Activated naive CD4-positive, alpha-beta T cell treated with anti-CD3 and anti-CD28 coated beads, Interleukin-2, amount 50 U/mL, for 72 hours (primary cell): Measurements from ENCODE around the gene MRPS35. TPM values are rescaled to one million over a fixed set of nuclear protein-coding genes. Genes with fewer than 3 reads are reported as not detected.
A peak's percentile ranks its signal among the peaks of the same experiment; 100 is the strongest.

Experiments
- ATAC-seq, 2 donors: fragments of 150-1000 bp; cut with Tn5 transposase; 2 replicates each; pipeline ENCODE4 v1.10.0; 2021; ENCODE audit warnings: mild to moderate bottlenecking in 2 of 2, moderate library complexity in 2 of 2
- DNase-seq, 2 donors: peaks; one replicate each; pipeline ENCODE4 v3.0.0; 2021 to 2022; ENCODE audit warnings: low spot score in 2 of 2
- H3K27ac Mint-ChIP-seq, 2 donors: one replicate each; pipeline ENCODE4 v1.8.0; 2022; ENCODE audit warnings: mild to moderate bottlenecking in 2 of 2, mixed read lengths in 2 of 2
- H3K36me3 Mint-ChIP-seq, 2 donors: one replicate each; pipeline ENCODE4 v1.8.0; 2022; ENCODE audit warnings: mixed read lengths in 2 of 2
- H3K9me3 Mint-ChIP-seq, 2 donors: one replicate each; pipeline ENCODE4 v1.8.0; 2022; ENCODE audit warnings: mixed read lengths in 2 of 2
- total RNA-seq, 2 donors: library from RNA; stranded (reverse); gene quantifications; one replicate each; pipeline ENCODE4 v1.2.3, GENCODE V29; 2022

Gene MRPS35
- total RNA-seq: 10 to 100 TPM; 49.3 to 53.9 TPM

DNA sequence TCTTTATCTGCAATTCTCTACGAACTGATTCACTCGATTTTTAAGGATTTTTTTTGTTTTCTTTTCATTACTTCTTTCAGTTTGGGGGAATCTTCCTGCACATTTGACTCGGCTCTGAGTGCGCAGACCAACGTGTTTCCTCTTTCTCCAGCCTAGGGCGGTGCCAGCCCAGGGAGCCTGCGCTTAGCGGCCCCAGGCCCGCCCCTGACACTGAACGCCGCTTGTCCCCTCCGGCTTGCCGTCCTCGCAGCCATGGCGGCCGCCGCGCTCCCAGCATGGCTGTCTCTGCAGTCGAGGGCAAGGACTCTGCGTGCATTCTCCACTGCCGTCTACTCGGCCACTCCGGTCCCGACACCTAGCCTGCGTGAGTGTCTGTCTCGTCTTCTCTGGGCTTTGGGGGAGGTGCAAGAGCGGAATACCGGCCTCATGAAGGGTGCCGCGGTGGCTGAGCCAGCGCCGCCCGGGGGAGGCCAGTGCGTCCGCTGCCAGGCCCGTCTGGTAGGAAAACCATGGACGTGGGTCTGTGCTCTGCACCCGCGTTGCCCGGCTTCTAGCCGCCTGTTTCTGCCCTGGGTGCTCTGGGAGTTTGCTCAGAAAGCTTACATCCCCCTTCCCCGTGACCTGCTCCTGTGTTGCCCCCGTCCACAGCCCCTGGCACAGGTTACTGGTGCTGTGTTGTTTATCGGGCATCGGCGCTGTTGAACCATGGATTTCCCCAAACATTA is at the start of gene MRPS35:
MRPS35 (plus strand) TSS at position 241 of the 725 bp plus-strand sequence; CDS start at position 253, 12 bp downstream.
- DNase-seq (peak; percentile 92), ATAC-seq (peak; percentile 98)
- Mint-ChIP-seq H3K36me3 (peaks cover 13% of the 10 kb centered on the region in 2 donors), H3K27ac (peak within 1 kb of the TSS; percentile 96 to 98), H3K9me3 (no peaks in the 10 kb centered on the region)

DNA sequence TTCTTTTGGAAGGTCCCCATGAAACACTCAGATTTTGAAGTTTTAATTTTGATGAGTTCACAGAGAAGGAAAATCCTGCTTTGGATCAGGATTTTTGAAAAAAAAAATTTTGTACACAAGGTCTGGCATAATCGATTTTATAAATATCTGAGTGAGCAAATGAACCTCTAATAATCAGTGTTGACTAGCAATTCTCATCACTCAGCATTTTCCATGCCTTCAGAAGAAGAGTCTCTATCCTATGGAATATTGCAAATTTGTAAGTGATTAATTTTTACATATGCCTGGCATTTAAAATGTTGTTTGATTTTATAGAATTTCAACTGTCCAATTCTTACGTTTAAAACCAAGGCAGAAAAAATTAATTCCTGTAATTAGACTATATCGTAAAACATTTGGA is 44.9 kb upstream of the MRPS35 start:
- ATAC-seq (no peak), DNase-seq (no peak)
- H3K27ac Mint-ChIP-seq: no peak overlapping the region
- H3K9me3 Mint-ChIP-seq: peaks cover 0 to 5% of the 10 kb centered on the region in 2 donors
- peaks cover 0 to 16% of the 10 kb centered on the region in 2 donors for H3K36me3 Mint-ChIP-seq

DNA sequence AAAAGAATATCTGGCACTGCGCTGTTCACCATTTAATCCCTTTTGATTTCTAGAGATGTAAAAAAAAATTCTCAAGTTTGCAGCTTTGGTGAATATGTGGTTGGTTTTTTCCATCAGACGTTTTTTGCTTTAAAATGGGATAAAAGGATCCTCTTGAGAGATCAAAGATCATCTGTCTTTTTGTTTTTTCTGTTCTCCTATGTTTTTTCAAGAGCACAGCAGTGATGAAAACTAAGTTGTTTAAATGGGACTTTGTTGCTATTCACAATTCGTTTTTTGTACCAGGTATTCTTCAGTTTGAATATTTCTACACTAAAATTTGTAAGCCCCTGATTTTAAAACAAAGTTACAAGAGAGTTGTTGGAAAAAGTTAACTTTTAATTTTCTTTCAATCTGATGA is 44.1 kb upstream of the MRPS35 start:
- ATAC-seq (no peak), DNase-seq (no peak)
- peaks cover 0 to 16% of the 10 kb centered on the region in 2 donors for H3K36me3 Mint-ChIP-seq
- H3K27ac Mint-ChIP-seq: no peak overlapping the region
- peaks cover 0 to 5% of the 10 kb centered on the region in 2 donors for H3K9me3 Mint-ChIP-seq

DNA sequence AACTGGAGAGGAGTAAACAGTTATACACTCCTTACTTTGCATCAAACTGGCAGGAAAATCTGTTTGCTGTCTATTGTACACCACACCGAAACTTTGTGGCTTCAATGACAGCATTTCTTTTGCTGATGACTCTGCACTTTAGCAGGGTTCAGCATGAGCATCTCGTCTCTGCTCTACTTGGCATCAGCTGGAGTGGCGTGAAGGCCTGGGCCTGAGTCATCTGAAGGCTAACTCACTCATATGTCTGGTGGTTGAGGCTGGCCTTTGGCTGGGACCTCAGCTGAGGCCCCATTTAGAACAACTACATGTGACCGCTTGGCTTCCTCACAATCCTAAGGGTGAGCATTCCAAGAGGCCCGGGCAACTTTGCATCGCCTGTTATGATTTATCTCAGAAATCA is 43.1 kb upstream of the MRPS35 start:
- Mint-ChIP-seq H3K9me3 (peaks cover 0 to 5% of the 10 kb centered on the region in 2 donors), H3K36me3 (peaks cover 0 to 16% of the 10 kb centered on the region in 2 donors), H3K27ac (no peak overlapping the region)
- ATAC-seq (peak in 1 of 2 donors; percentile 24), DNase-seq (no peak)

DNA sequence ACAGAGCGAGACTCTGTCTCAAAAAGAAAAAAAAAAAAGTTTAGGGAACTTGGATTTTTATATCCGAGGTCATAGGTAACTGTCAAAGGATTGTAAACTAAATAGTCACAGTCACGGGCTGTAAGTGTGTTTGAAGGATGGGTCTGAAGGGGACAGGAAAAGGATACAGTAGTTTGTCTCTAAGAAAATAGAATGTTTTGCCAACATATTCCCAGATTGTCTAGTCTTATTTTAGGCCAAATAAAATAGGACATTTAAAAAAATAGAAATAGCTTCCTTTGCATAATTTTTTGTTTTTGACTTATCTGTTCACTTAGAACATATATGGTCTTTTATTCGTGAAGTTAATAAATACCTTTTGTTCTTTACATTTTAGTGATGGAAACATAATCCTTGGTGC is 38.6 kb upstream of the MRPS35 start:
- H3K9me3 Mint-ChIP-seq: no peaks in the 10 kb centered on the region
- ATAC-seq: no peak
- DNase-seq: no peak
- peaks cover 0 to 4% of the 10 kb centered on the region in 2 donors for H3K36me3 Mint-ChIP-seq
- no peak overlapping the region for H3K27ac Mint-ChIP-seq

DNA sequence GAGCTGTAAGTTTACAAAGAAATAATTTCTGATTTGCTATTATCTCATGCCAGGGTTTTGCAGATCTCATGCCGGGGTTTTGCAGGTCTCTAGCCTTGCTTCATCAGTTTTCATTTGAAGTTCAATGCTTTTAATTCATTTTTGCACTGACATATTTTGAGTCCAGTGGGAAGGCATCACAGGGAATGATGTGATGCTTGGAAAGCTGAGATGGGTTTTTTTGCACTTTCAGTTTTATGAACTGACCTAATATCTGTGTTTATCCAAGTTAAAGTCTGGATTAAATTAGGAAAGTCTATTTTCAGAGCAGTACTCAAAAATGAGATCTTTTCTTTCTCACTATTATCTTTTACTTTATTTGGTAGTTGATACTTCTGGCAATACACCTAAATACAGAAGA is 38.0 kb upstream of the MRPS35 start:
- Mint-ChIP-seq H3K27ac (no peak overlapping the region), H3K9me3 (no peaks in the 10 kb centered on the region), H3K36me3 (peaks cover 0 to 1% of the 10 kb centered on the region in 2 donors)
- ATAC-seq (no peak), DNase-seq (no peak)

DNA sequence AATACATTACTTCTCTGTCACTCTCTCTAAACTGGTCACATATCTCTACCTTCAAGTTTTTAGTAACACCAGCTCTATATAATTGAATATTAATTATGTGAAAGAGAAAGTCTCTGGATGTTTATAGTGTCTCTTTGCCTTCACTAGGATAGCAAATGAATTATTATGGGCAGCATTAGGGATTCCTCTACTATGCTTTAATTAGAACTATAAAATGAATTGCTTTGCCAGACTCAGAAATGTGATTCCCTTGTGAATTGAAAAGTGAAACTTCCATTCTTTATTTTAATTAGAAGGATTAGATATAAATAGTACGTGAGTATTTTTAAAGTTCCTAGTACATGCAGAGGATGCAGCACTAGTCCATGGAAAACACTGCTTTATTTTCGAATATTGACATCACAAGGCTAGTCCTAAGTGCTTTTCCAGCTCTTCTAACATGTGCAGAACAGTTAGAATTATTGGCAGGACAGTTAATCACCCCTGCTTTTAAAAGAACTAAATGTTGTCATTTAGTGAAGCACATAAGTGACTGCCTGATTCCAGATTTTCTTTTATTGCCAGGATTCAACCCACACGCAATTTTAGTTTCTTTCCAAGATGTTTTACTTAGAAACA is 37.4 kb upstream of the MRPS35 start:
- no peaks in the 10 kb centered on the region for H3K9me3 Mint-ChIP-seq
- no peak overlapping the region for H3K27ac Mint-ChIP-seq
- H3K36me3 Mint-ChIP-seq: no peaks in the 10 kb centered on the region
- no peak for ATAC-seq
- no peak for DNase-seq

DNA sequence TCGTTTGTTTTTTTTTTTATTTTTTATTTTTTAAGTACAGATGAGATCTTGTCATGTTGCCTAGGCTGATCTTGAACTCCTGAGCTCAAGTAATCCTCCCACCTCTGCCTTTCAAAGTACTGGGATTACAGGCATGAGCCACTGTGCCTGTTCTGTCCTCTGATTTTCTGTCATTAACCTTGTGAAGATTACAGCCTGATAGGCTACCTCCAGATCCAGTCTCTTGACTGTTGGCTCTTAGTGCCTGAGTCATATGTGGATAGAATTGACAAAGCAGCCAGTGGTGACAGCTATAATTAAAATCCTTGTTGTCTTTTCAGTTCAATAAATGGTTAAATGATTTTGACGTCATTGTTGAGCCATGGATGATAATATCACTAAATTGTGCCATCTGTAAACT is 35.6 kb upstream of the MRPS35 start:
- H3K9me3 Mint-ChIP-seq: no peaks in the 10 kb centered on the region
- no peak for ATAC-seq
- no peak overlapping the region for H3K27ac Mint-ChIP-seq
- DNase-seq: no peak
- H3K36me3 Mint-ChIP-seq: no peaks in the 10 kb centered on the region

DNA sequence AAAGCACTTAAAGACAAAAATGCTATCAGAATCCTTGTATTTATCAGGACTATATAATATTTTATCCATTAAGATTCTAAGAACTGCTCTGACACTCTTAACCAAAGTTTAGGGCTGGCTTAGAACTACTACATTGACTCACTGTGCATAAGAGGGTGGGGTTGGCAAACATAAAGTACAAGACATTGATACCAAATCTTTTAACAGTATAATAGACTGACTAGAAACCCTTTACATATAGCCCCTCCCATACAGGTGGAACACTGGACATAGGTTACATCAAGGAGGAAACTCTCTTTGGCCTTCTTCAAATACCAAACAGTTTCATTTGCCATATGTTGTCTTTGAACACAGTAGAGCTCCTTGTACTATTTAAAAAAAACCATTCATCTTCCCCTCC is 30.0 kb upstream of the MRPS35 start:
- H3K27ac Mint-ChIP-seq: no peak overlapping the region
- H3K9me3 Mint-ChIP-seq: no peaks in the 10 kb centered on the region
- DNase-seq (no peak), ATAC-seq (no peak)
- H3K36me3 Mint-ChIP-seq: no peaks in the 10 kb centered on the region

DNA sequence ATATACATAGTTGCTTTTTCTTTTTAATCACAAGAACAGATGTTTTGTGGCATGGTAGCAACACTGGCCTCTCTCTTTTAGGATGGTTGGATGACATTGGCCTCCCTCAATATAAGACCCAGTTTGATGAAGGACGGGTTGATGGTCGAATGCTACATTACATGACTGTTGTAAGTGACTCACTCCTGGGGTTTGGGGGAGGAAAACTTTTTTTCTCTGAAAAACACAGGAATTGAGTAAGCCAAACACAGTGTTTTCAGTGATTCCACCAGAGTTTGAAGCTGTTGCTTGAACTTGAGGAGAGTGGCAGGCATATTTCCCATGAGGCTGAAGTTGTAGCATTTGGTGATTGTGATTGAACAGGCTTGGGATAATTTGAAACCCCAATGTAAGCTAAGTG is 28.1 kb upstream of the MRPS35 start:
- ATAC-seq (no peak), DNase-seq (no peak)
- no peaks in the 10 kb centered on the region for H3K9me3 Mint-ChIP-seq
- no peaks in the 10 kb centered on the region for H3K36me3 Mint-ChIP-seq
- no peak overlapping the region for H3K27ac Mint-ChIP-seq

DNA sequence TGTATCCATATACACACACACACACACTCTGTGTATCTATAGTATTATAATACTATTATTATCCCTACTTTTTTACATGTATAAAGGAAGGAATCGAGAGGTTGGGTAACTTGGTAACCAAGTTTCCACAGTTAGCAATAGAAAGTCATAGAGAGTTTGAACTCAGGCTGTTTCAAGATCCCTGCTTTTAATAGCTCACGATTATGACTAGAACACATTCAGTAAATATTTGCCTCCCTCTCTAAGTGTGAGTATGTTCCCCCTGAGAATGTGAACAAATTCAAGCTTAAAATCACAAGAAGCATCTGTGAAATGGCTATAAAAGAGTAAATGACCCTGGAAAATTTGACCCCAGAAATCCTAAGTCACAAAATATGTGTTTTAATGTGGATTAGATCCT is 25.4 kb upstream of the MRPS35 start:
- Mint-ChIP-seq H3K27ac (no peak overlapping the region), H3K36me3 (no peaks in the 10 kb centered on the region), H3K9me3 (no peaks in the 10 kb centered on the region)
- no peak for ATAC-seq
- no peak for DNase-seq

DNA sequence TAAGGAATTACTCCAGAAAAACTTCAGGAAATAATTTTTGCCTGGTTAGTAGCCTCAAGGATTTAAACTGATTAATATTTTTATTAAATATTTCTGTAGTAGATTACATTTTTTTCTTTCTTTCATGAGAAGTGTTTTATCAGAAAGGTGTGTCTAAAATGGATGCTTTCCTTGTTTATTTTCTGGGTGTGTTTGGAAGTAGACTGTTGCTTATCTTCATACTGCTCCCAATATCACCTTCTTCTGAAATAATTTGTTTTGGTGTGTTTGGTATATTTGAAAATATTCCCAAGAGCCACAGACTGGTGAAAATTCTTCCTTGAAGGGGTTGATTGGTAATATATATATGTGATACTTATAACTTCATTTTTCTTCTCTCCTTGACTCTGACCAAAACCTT is 24.5 kb upstream of the MRPS35 start:
- DNase-seq: no peak
- Mint-ChIP-seq H3K9me3 (no peaks in the 10 kb centered on the region), H3K36me3 (no peaks in the 10 kb centered on the region), H3K27ac (no peak overlapping the region)
- ATAC-seq: no peak

DNA sequence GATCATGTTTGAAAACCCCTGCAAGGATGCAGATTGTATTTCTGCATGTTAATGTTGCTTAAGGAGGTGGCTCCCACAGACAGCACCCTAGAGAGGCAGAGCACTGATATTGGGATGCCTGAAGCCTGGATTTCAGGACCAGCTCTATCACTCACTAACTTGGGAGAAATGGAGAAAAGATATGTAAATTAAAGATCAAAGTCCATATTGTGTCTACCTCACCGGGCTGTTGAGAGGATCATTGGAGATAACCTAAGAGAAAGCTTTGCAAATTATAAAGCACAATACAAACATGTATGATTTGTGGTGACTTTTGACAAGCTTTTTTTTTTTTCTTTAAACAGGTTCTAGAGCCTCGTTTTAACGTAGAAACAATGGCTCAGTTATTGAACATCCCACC is 22.0 kb upstream of the MRPS35 start:
- no peak for DNase-seq
- ATAC-seq: no peak
- Mint-ChIP-seq H3K27ac (no peak overlapping the region), H3K36me3 (no peaks in the 10 kb centered on the region), H3K9me3 (no peaks in the 10 kb centered on the region)

DNA sequence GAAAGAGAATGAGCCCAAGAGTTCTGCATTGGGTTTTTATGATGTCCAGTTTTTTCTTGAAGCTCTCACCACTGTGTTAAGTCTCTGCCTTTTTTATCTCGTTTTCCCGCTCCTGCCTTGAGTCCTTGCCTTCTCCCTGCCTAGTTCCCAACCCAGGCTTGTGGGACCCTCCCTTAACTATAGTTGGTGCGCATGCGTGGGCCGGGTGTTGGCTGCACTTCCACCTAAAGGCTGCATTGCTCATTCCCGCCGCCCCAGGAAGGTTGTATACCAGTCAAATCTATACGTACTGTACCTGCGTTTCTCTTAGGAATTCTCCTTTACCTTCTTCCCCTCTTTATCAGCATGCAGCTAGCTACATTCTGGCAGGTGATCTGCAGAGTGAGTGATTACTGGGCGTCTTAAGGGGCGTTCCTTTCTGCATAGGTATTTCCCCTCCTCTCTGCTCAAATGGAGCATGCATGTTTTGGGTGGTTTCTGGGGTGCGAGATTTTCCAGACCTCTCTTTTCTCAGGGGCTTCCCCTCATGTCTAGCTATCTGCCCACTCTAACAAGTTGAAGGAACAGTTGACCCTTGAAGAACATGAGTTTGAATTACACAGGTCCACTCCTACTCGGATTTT is 21.0 kb upstream of the MRPS35 start:
- Mint-ChIP-seq H3K9me3 (no peaks in the 10 kb centered on the region), H3K27ac (no peak overlapping the region), H3K36me3 (no peaks in the 10 kb centered on the region)
- ATAC-seq (no peak), DNase-seq (no peak)

DNA sequence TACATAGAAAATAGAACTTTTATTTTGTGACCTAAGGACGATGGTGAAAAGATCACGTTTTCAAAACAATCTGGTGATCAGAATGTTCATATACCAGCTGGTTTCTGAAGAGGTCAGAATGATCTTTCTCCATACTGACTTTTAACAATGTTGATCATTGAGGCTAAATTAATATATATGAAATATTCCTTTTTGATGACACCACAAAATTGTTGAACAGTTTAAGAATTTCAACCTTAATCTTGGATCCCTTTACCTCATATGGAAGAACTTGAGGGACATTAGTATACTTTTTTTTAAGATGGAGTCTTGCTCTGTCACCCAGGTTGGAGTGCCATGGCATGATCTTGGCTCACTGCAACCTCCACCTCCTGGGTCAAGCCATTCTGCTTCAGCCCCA is 17.2 kb upstream of the MRPS35 start:
- Mint-ChIP-seq H3K27ac (no peak overlapping the region), H3K9me3 (no peaks in the 10 kb centered on the region), H3K36me3 (no peaks in the 10 kb centered on the region)
- DNase-seq (no peak), ATAC-seq (no peak)

DNA sequence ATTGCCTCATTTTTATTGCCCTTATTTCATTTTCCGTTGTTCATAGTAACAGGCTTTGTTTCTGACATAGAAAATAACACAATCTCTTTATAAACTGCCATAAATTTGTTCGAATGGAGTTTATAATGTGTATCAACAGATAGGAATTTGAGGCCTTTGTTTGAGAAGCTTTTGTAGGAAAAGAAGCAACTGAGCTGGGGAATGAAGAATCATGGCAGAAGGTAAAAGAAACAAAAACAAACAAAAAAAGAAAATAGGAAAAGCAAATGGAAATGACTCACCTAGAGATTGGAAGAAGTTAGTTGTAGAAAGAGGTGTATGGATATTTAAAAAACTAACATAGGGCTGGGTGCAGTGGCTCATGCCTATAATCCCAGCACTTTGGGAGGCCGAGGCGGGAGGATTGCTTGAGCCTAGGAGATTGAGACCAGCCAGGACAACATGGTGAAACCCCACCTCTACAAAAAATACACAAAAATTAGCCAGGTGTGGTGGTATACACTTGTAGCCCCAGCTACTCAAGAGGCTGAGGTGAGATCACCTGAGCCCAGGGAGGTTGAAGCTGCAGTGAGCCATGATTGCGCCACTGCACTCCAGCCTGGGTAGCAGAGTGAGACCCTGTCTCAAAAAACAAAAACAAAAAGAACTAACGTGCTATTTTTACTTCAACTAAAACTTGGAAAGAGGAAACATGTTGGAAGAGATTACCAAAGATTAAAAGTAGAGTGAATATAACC is 14.9 kb upstream of the MRPS35 start:
- no peaks in the 10 kb centered on the region for H3K9me3 Mint-ChIP-seq
- no peak for DNase-seq
- ATAC-seq: no peak
- H3K36me3 Mint-ChIP-seq: no peaks in the 10 kb centered on the region
- H3K27ac Mint-ChIP-seq: no peak overlapping the region

DNA sequence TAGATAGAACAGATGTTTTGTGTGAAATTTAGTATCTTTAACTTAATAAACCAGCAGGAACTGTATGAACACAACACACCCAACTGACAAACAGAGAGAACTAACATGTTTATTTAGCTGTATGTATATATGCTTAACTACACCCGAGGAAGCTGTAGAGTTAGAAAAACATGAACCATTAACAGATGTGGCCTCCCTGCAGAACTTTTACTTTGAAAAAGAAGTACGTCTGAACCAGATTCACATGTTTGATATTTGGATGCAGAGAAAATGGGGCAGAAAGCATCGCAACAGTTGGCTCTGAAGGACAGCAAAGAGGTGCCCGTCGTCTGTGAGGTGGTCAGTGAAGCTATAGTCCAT is 14.4 kb upstream of the MRPS35 start, which contains the start of gene REP15:
REP15 (plus strand) TSS at position 155 of the 360 bp plus-strand sequence; CDS start at position 271, 116 bp downstream.
- H3K9me3 Mint-ChIP-seq: no peaks in the 10 kb centered on the region
- H3K36me3 Mint-ChIP-seq: no peaks in the 10 kb centered on the region
- no peak for ATAC-seq
- no peak within 1 kb of the TSS for H3K27ac Mint-ChIP-seq
- no peak for DNase-seq
